GM19468 (cell line): Measurements from ENCODE around the gene NKX1-1.

ENCODE experiments used
- ATAC-seq: cut with Tn5 transposase; IDR thresholded peaks from one replicate; pipeline ENCODE4 v1.9.1; 2021; ENCODE audit warnings: mild to moderate bottlenecking, moderate library complexity, moderate number of reproducible peaks; ENCODE audit not compliant: unreplicated experiment; ENCODE audit errors: extremely low read depth

NKX1-1 gene

DNA sequence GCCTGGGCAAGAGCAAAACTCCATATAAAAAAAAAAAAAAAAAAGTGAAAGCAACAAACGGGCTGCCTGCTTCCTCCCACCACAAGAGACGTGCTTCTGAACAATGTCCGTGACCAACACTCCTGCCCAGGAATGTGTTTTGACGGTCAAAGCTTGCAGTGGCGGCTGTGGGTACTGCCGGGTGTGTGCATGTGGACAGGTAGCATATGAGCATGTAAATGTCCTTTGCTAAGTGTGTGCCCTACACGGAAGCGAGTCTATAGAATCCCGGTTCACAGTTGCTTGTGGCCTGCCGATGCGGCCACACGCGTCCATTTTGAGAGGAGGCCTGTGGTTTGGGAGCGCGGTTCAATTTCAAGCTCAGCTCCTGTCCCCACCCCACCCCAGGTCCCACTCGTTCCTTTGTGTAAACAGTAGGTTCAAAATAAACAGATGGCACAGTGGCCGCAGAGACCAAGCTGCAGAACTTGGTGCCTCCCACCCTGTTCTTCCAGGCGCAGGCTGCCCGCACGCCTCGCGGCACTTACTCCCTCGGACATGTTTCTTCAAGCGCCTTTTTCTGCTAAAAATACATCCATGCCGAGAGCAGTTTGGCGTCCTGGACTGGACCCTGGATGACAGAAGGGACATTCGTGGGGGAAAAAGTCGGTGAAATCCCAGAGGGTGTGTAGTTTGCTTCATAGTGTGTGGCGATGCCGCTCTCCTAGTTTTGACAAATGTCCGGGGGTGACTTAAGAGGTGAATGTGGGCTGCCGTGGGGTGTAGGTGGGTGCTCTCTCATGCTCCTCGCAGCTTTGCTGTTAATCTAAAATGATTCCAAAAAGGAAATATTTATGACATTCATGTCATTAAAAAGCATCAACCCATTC lies 11.5 kb upstream of the NKX1-1 start:
- no peak for ATAC-seq

DNA sequence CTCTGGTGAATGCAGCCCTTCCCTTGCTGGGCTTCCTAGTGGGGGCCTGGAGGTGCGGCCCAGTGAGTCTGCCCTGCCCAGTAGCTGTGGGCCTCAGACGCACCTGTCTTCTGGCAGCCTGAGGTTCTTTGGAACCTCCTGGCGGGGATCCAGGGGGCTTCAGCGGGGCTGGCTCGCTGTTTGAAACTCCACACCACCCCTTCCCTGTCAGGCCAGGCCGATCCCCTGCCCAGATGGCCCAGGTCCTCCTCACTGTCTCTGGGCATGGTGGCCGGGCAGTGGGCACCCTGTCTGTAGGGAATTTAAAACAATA lies 10.7 kb upstream of the NKX1-1 start:
- ATAC-seq: no peak

DNA sequence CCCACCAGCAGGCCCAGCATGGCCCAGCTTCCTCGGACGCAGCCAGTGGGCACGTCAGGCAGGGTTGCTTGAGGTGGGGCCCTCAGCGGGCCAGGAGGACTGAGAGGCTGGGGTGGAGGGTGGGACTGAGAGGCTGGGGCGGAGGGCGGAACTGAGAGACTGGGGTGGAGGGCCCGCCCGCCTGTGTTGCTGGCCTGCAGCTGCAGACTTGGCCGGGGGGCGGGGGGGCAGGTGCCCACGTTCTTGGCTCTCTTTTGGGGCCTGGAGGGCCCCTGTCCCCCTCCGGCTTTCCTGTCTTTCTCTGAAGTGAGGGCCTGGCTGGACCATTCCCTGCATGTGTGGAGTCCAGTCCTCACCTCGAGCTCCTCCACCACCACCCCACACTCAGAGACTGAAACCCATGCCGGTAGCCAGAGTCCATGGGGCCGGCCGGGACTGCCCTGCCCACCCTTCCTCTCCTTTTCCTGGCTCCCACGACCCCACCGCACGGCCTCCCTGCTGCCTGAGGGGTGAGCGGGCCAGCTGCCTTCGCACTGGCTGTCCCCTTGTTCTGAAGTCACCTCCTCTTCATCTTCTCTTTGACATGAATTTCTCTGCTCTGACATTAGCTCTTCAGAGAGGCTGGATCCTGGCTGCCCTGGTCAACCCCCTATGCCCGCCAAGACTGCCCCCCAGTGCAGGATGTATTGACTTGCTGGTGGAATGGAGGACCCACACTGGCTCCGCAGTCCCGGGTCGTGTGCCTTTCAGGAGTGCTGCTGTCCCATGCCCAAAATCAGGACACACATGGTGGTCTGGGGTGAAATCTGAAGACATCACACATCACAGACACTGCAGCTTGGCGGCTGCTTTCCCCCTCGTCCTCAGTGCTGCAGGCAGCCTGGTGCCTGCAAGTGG lies 10.1 kb upstream of the NKX1-1 start:
- no peak for ATAC-seq

DNA sequence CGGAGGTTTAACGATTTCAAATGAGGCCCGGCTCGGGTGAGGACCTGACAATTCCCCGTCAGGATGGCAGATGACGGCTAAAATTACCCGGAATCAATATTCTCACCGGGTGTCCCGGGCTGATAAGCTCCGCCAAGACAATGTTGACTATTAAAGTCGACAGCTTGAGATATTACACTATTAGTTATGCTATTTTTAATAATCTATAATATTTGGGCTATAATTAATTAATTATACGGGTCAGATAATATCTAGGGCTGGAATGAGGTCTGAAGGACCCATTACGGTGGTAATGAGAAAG lies 9.4 kb upstream of the NKX1-1 start:
- ATAC-seq: no peak

DNA sequence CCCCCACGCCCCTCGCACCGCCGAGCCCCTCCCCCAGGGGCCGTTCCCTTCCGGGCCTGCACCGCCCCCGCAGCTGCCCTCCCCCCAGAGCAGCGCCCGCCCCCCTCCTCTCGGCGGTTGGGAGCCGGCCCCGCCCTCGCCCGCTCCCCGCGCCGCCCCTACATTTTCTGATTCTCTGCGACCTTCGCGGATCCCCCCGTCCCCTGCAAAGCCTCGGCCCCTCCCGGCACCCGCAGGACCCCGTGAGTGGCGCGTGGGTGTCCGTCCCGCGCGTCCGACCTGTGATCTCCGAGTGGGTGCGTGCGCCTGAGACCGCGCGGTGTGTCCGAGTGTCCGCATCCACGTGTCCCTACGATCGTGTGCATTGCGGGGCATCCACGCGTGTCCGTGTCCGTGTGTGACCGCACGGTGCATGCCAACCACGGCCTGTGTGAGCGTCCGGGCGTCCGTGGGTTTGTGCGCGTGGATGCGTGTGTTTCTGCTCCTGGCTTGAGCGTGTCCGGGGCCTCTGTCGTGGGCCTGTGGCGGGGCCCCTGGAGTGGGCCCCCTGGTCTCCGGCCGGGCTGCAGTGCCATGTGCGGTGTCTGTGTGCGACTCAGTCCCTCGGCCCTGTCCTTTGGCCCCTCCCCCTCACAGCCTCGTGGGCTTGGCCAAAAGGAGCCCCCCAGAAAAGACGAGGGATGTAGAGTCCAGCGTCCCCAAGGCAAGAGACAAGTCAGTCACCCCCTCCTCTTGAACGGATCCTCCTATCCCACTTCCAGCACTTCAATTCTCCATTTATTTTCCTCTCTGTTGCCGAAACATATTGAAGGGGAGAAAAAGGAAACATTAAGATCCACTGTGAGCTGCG lies 8.8 kb upstream of the NKX1-1 start:
- ATAC-seq: no peak

DNA sequence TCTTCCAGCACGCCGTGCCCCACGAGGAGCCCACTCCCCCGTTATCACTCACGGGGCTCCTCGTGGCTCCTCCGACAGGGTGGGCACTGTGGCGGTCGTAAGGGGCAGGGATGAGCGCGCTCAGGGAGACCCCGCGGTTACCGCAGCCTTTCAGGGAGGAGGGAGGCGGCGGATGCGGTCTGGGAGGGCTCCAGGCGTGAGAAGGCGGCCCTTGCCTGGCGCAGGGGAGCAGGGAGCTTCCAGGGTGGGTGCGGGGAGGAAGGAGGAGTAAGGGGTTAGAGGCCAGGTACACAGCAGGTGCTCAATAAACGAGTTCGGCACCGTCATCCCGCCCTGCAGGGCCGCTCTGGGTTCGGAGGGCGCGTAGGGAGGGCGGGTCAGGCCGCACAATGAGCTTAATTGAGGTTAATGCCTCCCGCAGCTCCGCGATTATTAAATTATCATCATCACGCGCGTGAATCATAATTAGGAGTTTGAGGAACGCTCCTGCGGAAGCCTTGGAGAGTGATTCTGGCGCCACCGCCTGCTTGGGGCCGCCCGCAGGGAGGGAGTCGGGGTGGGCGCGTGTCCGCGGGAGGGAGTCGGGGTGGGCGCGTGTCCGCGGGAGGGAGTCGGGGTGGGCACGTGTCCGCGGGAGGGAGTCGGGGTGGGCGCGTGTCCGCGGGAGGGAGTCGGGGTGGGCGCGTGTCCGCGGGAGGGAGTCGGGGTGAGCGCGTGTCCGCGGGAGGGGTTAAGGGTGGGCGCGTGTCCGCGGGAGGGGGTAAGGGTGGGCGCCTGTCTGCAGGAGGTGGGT lies 7.6 kb upstream of the NKX1-1 start:
- no peak for ATAC-seq

DNA sequence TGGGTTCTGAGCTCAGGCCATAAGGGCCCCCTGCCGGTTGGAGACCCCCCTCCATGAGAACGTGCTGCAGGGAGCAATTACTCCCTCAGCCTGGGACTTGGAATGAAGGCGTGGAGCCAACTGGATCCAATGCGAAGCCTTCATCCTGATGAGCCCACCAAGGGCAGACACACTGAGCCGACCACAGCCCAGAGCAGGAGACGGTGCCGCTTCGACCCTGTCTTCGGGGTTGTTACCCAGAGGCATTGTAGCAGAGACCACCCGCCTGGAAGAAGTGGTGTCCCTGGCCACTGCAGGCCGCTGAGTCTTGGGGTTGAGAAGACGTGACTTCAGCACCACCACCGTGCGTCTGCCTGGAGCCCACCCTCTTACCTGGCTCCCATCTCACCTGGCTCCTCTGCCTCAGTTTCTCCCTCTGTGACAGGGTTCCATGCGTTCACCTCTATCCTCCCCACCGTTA lies 7.0 kb upstream of the NKX1-1 start:
- no peak for ATAC-seq

DNA sequence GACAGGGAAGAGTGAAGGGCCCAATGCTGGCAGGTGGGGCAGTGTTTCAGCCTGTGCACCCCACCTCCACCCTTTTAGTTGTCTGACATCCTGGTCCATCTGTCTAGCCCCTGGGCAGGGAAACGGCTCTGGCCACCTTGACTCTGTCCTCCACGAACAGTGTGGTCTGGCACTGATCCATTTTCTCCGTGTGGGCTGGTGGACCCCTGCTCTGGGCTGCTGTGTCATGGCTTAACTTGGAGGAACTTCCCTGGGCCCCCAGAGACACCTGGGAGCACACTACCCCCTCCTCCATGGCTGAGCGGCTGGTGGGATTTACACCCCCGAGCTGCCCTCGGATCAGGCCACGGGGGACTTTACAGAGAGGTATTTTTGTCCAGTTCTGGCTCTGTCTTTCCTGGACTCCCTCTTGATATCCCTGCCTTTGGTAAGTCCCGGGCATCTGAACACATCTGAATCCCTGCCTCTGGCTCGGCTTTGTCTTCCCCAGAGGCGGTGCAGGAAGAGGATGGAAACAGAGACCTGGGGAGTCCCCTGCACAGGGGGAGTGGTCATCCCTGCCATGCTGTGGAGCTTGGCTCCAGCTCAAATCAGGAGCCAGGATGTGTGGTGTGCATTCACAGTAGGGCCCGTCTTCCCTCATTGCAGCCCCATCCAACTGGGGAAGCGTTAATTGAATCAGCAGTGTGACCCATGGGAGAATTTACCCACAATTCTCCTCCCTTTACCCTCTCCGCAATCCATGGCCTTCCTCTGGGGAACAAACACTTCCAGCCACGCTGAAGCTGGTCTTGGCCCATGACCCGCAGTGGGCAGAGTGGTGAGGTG lies 6.3 kb upstream of the NKX1-1 start:
- no peak for ATAC-seq

DNA sequence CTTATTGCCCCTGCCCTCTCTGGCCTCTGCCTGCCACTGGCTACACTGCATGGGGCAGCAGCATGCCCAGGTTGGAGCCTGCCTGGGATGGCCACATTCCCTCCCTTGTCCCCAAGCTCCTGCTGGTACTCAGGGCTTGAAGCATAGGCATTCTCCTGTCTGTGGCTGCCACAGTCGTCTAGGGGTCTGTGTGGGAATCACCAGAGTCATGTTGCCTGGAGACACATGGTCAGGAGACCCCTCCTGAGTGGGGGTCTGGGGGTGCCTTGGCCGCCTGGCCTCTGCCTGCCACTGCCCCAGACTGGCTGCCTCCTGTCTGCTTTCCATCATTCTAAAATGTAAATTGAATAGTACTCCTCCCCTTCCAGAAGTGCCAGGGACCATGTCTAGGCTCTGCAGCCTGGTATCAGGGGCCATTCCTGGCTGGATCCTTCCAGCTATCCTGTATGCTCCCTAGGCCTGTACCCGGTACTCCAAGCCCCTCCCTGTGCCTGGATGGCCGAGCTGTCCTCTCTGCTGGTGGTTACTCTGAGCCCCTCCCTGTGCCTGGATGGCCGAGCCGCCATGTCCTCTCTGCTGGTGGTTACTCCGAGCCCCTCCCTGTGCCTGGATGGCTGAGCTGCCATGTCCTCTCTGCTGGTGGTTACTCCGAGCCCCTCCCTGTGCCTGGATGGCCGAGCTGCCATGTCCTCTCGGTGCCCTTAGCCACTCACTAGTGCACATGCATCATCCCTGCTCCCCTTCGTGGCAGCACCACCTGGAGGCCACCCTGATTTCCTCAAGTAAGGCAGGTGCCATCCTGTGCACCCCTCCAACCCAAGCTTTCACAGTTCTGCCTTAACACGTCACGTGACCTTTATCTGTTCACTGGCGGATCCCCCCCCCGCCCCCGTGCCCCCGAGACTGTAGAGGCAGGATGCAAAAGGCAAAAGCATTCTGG lies 5.5 kb upstream of the NKX1-1 start:
- no peak for ATAC-seq

DNA sequence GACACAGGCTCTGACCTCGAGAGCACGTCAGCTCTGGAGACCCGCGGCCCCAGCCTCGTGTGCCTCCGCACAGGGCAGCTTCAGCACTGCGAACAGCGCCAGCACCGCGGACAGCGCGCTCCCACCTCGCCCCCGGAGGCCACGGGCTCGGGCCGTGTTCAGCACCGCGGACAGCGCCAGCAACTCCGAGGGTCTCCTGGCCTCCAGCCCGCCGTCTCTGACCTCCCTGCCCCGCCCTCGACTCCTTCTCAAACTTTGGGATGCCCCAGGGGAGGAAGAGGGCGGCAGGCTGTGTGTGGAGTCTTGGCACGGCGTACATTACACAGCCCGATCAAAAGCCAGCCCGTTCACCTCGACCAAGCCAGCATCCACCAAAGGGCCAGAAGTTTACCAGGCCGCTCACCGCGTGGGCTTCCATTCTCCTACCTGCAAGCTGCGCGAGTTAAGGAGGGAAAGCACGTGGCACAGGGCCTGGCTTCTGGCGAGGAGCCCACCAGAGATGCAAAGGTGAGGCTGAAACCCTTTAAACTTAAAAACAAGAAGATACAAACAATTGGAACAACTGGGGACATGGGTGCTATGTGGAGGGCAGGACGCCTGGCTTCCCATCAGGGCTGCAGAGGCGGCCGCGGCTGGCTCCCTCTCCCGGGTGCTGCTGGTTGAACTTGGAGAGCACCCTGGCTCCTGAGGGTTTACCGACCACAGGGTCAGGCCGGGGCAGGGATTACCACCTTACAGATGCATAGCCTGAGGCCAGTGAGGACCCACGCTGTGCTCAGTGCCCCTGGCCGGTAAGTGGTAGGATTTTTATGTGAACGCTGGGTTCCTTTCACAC lies 4.5 kb upstream of the NKX1-1 start:
- ATAC-seq: no peak

DNA sequence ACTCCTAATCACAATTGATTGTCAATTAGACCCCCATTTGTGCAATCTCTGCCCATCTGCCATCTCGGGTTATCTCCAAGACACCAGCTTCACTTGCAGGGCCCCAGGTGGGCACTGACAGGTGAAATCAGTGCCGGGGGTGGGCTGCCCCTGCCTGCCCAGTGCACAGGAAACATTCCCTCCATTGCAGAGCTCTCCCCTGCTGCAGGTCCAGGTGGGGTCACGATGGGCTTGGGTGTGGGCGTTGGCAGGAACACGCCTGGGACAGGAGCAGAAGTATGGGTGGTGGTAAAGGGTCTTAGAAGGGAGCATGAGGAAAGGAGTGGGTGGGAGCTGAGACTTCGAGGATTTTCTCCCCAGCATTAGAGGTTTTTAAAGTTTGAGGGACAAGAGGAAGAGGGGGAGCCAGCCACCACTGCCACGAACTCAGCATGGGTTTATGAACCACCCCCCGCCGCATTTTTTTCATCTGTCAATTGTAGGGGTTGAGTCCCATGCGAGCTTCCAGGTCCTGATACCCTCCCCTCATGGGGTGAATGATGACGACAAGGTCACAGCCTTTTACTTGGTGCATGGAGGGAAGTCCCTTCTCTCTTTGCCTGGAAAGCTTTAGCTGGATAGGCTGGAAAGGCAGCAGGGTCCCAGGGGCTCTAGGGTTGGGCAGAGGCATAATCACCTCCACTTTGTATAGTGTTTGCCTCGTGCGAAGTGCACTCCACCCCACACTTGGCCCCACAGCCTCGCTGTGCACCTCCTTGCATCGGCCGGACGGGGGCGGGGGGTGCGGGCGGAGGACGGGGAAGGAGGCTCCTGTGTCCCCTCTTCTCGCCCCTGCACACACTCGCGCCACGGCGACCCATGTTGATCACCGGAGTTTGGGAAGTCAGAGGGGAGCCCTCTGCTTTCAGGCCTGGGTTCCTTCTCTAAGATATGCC lies 3.5 kb upstream of the NKX1-1 start:
- ATAC-seq: no peak

DNA sequence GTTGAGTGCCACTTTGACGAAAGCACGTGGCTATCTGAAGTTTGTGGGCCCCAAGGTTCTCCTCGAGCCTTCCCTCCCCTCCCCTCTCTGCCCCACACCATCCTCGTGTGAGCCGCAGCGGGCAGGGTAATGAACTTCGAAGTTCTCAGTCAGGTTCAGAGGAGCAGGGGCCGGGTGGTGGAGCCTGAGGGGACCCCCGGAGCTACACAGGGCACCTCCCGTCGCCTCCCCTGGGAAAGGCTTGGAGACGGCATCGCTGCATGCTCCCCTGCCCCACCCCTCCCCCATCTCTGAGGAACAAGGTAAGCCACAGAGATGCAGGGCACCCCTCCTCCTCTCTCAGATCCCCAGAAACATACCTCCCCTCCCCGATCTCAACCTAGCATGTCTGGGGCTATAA lies 2.8 kb upstream of the NKX1-1 start:
- no peak for ATAC-seq

DNA sequence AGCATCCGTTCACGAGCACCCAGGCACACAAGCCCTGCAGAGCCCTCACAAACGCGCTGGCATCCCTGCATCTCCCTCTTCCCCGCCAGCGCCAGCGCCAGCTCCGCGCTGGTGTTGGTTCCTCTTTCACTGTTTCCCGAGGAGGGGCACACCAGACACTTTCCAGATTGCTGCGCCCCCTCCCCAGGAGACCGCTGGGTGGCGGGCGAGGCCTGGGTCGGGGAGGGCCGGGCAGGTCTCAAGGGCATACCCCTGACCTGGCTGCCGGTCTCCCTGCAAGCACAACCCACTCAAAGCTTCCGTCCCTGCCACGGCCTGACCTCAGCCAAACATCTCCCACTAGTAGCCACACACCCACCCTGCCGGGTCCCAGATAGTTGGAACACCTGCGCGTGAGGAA lies 2.2 kb upstream of the NKX1-1 start:
- no peak for ATAC-seq

DNA sequence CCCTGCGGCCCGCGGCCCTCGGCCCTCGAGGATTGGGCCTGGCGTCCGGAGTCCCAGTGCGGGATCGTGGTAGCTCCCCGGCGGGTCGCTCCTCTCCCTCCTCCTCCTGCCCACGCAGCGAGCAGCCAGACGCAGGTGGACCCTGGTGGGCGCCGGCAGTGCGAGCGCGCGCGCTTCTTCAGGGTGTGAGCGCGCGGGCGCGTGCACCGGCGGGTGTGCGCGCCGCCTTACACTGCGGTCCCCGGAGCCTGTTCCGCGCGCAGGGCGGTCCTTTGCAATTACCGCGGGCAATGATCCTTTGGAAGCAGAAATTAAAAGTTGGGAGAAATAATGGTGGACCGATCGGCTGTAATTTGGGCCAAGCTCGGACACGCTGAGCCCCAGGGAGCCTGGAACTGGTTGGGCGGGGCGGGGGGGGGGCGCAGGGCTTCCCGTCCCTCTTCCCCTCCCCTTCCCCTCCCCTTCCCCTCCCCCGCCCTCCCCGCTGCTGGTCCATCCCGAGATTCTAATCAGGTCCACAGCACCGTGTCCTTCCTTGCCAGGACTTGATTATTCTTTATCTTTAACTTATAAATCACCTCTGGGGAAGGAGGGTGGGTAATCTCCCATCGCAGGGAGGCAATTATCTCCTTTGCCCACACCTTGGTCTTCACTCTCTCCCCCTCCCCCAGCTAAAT lies 1.6 kb upstream of the NKX1-1 start:
- ATAC-seq: no peak

DNA sequence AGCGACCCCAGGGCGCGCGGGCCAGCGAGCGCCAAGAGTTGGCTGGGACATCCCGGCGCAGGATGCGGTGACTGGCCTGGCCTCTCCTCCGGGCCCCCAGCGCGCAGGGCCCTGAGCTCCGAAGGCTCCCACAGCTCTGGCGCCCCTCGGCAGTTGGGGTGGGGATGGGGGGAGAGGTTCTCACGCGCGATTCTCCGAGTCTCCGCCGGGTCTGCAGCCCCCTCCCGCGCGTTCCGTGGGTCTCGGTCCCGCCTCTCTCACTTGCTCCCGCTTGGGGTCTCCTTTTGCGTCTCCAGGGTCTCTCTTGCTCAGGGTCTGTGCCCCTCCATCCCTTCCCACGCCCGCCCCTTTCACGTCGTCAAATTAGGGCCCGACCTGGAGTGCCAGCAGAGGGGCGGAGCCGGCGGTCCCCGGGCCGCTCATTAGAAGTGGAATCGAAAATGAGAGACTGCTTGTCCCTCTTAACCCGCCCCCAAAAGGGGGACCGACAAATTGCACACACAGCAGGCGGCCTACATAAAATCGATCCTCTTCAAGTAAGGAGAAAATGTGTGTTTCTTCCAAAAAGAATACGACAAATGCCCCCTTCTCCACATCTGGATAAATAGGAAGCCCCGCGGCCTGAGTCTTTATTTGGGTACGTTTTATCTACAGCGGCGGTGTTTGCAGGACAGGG lies 877 bp upstream of the NKX1-1 start:
- no peak for ATAC-seq
